Activated T-helper 1 cell treated with anti-CD3 and anti-CD28 coated beads, Interleukin-12 subunit alpha, Interleukin-12 subunit beta, Interleukin-2, Interleukin-4 antibody, amounts not matched to agents 30 ng/mL and 10 ng/mL and 1 ng/mL, durations not matched to agents 14 hours and 24 hours and 36 hours (primary cell): Measurements from ENCODE around the gene LINGO4. TPM values are rescaled to one million over a fixed set of nuclear protein-coding genes. Genes with fewer than 3 reads are reported as not detected.

Experiments
- DNase-seq: peaks from one replicate; pipeline ENCODE4 v3.0.0; 2021; ENCODE audit warnings: low spot score
- H3K27ac Mint-ChIP-seq: one replicate; pipeline ENCODE4 v1.8.0; 2021; ENCODE audit warnings: mild to moderate bottlenecking, mixed read lengths
- H3K27me3 Mint-ChIP-seq: one replicate; pipeline ENCODE4 v1.8.0; 2022; ENCODE audit warnings: mild to moderate bottlenecking, moderate library complexity, mixed read lengths; ENCODE audit not compliant: insufficient read depth
- H3K36me3 Mint-ChIP-seq: one replicate; pipeline ENCODE4 v1.8.0; 2021; ENCODE audit warnings: low read depth, mixed read lengths
- H3K4me1 Mint-ChIP-seq: one replicate; pipeline ENCODE4 v1.8.0; 2021; ENCODE audit warnings: low read depth, mixed read lengths
- H3K4me3 Mint-ChIP-seq: one replicate; pipeline ENCODE4 v1.8.0; 2021; ENCODE audit warnings: mild to moderate bottlenecking, moderate library complexity, mixed read lengths
- H3K9me3 Mint-ChIP-seq: one replicate; pipeline ENCODE4 v1.8.0; 2021; ENCODE audit warnings: mixed read lengths
- intact Hi-C: fragments of 100-400 bp; cut with micrococcal nuclease; formaldehyde crosslinking; loops from one replicate; pipeline ENCODE4 v1.15.1; 2024
- total RNA-seq: library from RNA; stranded (reverse); gene quantifications from 2 replicates; pipeline ENCODE4 v1.2.3, GENCODE V29; 2022

The LINGO4 gene
- total RNA-seq, 1 donor from 2014 or later: 0.10 TPM

- intact Hi-C loops: no loop called here
- DNase-seq: no peak
- Mint-ChIP-seq H3K36me3 (no peaks in the 10 kb centered on the region), H3K4me3 (no peak overlapping the region), H3K27ac (no peak overlapping the region), H3K27me3 (peaks cover 18% of the 10 kb centered on the region), H3K4me1 (peaks cover 9% of the 10 kb centered on the region), H3K9me3 (no peaks in the 10 kb centered on the region)
These were observed 2.1 kb downstream of the LINGO4 start for GRCh38 chr1:151803164-151803563.

- no peak for DNase-seq
- Mint-ChIP-seq H3K4me1 (peaks cover 9% of the 10 kb centered on the region), H3K36me3 (no peaks in the 10 kb centered on the region), H3K27me3 (peaks cover 18% of the 10 kb centered on the region), H3K27ac (no peak overlapping the region), H3K9me3 (no peaks in the 10 kb centered on the region), H3K4me3 (no peak overlapping the region)
- intact Hi-C loops: no loop called here
These were observed 2.8 kb downstream of the LINGO4 start for GRCh38 chr1:151802372-151802771.

GRCh38 chr1:151801846-151802245 lies 3.4 kb downstream of the LINGO4 start:
- H3K27ac Mint-ChIP-seq: no peak overlapping the region
- peaks cover 9% of the 10 kb centered on the region for H3K4me1 Mint-ChIP-seq
- H3K9me3 Mint-ChIP-seq: no peaks in the 10 kb centered on the region
- H3K4me3 Mint-ChIP-seq: no peak overlapping the region
- no peak for DNase-seq
- H3K36me3 Mint-ChIP-seq: no peaks in the 10 kb centered on the region
- intact Hi-C loops: no loop called here
- peaks cover 18% of the 10 kb centered on the region for H3K27me3 Mint-ChIP-seq

- Mint-ChIP-seq H3K4me1 (peaks cover 9% of the 10 kb centered on the region), H3K9me3 (no peaks in the 10 kb centered on the region), H3K27ac (no peak overlapping the region), H3K4me3 (no peak overlapping the region), H3K36me3 (no peaks in the 10 kb centered on the region), H3K27me3 (peaks cover 18% of the 10 kb centered on the region)
- DNase-seq: no peak
- intact Hi-C loops: no loop called here
These were observed 3.9 kb downstream of the LINGO4 start for GRCh38 chr1:151801310-151801820.

GRCh38 chr1:151800830-151801229 lies 4.4 kb downstream of the LINGO4 start:
- Mint-ChIP-seq H3K4me3 (no peak overlapping the region), H3K36me3 (no peaks in the 10 kb centered on the region), H3K9me3 (no peaks in the 10 kb centered on the region), H3K27me3 (peaks cover 18% of the 10 kb centered on the region), H3K27ac (no peak overlapping the region), H3K4me1 (peaks cover 9% of the 10 kb centered on the region)
- no peak for DNase-seq
- intact Hi-C loops: no loop called here

GRCh38 chr1:151799179-151800022 lies 5.8 kb downstream of the LINGO4 start:
- H3K27ac Mint-ChIP-seq: no peak overlapping the region
- H3K4me3 Mint-ChIP-seq: no peak overlapping the region
- peaks cover 9% of the 10 kb centered on the region for H3K4me1 Mint-ChIP-seq
- H3K27me3 Mint-ChIP-seq: peaks cover 12% of the 10 kb centered on the region
- no peak for DNase-seq
- H3K36me3 Mint-ChIP-seq: no peaks in the 10 kb centered on the region
- intact Hi-C loops: no loop called here
- no peaks in the 10 kb centered on the region for H3K9me3 Mint-ChIP-seq

GRCh38 chr1:151798571-151798970 lies 6.6 kb downstream of the LINGO4 start:
- Mint-ChIP-seq H3K36me3 (no peaks in the 10 kb centered on the region), H3K27me3 (peaks cover 12% of the 10 kb centered on the region), H3K27ac (no peak overlapping the region), H3K9me3 (no peaks in the 10 kb centered on the region), H3K4me1 (peaks cover 9% of the 10 kb centered on the region), H3K4me3 (no peak overlapping the region)
- DNase-seq: no peak
- intact Hi-C loops: no loop called here

- H3K9me3 Mint-ChIP-seq: no peaks in the 10 kb centered on the region
- H3K4me1 Mint-ChIP-seq: peaks cover 33% of the 10 kb centered on the region
- peak overlapping the region; percentile 95 for H3K4me3 Mint-ChIP-seq
- H3K27ac Mint-ChIP-seq: peak overlapping the region; percentile 78
- H3K36me3 Mint-ChIP-seq: peaks cover 5% of the 10 kb centered on the region
- peak; percentile 3 for DNase-seq
- no peaks in the 10 kb centered on the region for H3K27me3 Mint-ChIP-seq
- intact Hi-C loops: loop anchor here (1.0 to 2.0 kb wide), 7 partner anchors 28 to 510 kb away; partner anchors contain the start of genes MRPL9, SNX27 and THEM4
These were observed 14.1 kb downstream of the LINGO4 start for GRCh38 chr1:151790940-151791651.

GRCh38 chr1:151790071-151790939 lies 14.9 kb downstream of the LINGO4 start, which contains the start of gene TDRKH:
TSS of gene TDRKH (minus strand) at chr1:151790500. CDS start at chr1:151783022, 7,478 bp downstream.
- H3K4me3 Mint-ChIP-seq: peak within 1 kb of the TSS; percentile 95
- DNase-seq: peak; percentile 98
- peaks cover 2% of the 10 kb centered on the region for H3K27me3 Mint-ChIP-seq
- H3K27ac Mint-ChIP-seq: peak within 1 kb of the TSS; percentile 78
- peaks cover 33% of the 10 kb centered on the region for H3K4me1 Mint-ChIP-seq
- intact Hi-C loops: loop anchor here (1.0 to 2.0 kb wide), 7 partner anchors 27 to 509 kb away; partner anchors contain the start of genes MRPL9, SNX27 and THEM4
- H3K36me3 Mint-ChIP-seq: peaks cover 5% of the 10 kb centered on the region
- no peaks in the 10 kb centered on the region for H3K9me3 Mint-ChIP-seq

GRCh38 chr1:151787689-151788088 lies 17.5 kb downstream of the LINGO4 start:
- peaks cover 2% of the 10 kb centered on the region for H3K27me3 Mint-ChIP-seq
- peaks cover 33% of the 10 kb centered on the region for H3K4me1 Mint-ChIP-seq
- no peak for DNase-seq
- H3K4me3 Mint-ChIP-seq: no peak overlapping the region
- H3K27ac Mint-ChIP-seq: no peak overlapping the region
- H3K9me3 Mint-ChIP-seq: no peaks in the 10 kb centered on the region
- H3K36me3 Mint-ChIP-seq: peaks cover 5% of the 10 kb centered on the region
- intact Hi-C loops: no loop called here

- Mint-ChIP-seq H3K4me1 (peaks cover 6% of the 10 kb centered on the region), H3K36me3 (peaks cover 12% of the 10 kb centered on the region), H3K4me3 (no peak overlapping the region), H3K9me3 (no peaks in the 10 kb centered on the region), H3K27ac (no peak overlapping the region), H3K27me3 (peaks cover 2% of the 10 kb centered on the region)
- intact Hi-C loops: no loop called here
- no peak for DNase-seq
These were observed 21.4 kb downstream of the LINGO4 start for GRCh38 chr1:151783796-151784195.

- DNase-seq: no peak
- Mint-ChIP-seq H3K27ac (no peak overlapping the region), H3K4me1 (no peaks in the 10 kb centered on the region), H3K36me3 (peaks cover 11% of the 10 kb centered on the region), H3K4me3 (no peak overlapping the region), H3K27me3 (peaks cover 2% of the 10 kb centered on the region), H3K9me3 (no peaks in the 10 kb centered on the region)
- intact Hi-C loops: no loop called here
These were observed 22.5 kb downstream of the LINGO4 start for GRCh38 chr1:151782741-151783140.
